MCF 10A (cell line): Measurements from ENCODE around the gene ASH1L. TPM values are rescaled to one million over a fixed set of nuclear protein-coding genes. Genes with fewer than 3 reads are reported as not detected.
"Not testable (repeated sequence)": the region's sequence is repeated elsewhere in the genome, so short reads cannot be mapped to it uniquely, and the experiment has no call there.

Experiments
- BruUV-seq: library from RNA; stranded (reverse); fragments of 400-500 nt; replicated peaks from 2 replicates; lab custom pipeline; 2021; lab: Mats Ljungman, UMichigan
- CTCF ChIA-PET: fragments of 300-600 bp; sonication (Branson Sonifier 250); formaldehyde crosslinking; extraction: SDS; loops from one replicate; lab custom pipeline; 2021; ENCODE audit warnings: antibody characterized with exemption, inconsistent platforms; lab: Yijun Ruan, JAX
- POLR2A ChIA-PET: fragments of 300-600, 350-650 bp; sonication (Branson Sonifier 250); formaldehyde crosslinking; extraction: SDS; loops from one replicate; lab custom pipeline; 2020; ENCODE audit warnings: antibody characterized with exemption, inconsistent platforms; lab: Yijun Ruan, JAX
- DNase-seq: peaks from one replicate; pipeline ENCODE4 v3.0.0-alpha.2; 2018; ENCODE audit not compliant: unreplicated experiment
- H3K27ac Mint-ChIP-seq: one replicate; pipeline ENCODE4 v1.8.0; 2022; ENCODE audit warnings: mild to moderate bottlenecking, low read depth, mixed read lengths; ENCODE audit not compliant: unreplicated experiment
- H3K27me3 Mint-ChIP-seq: one replicate; pipeline ENCODE4 v1.8.0; 2022; ENCODE audit warnings: mixed read lengths; ENCODE audit not compliant: insufficient read depth, unreplicated experiment
- H3K36me3 Mint-ChIP-seq: one replicate; pipeline ENCODE4 v1.8.0; 2022; ENCODE audit warnings: mild to moderate bottlenecking, moderate library complexity, mixed read lengths; ENCODE audit not compliant: insufficient read depth, unreplicated experiment
- H3K4me1 Mint-ChIP-seq: one replicate; pipeline ENCODE4 v1.8.0; 2022; ENCODE audit warnings: mixed read lengths; ENCODE audit not compliant: insufficient read depth, unreplicated experiment
- H3K4me3 Mint-ChIP-seq: one replicate; pipeline ENCODE4 v1.8.0; 2022; ENCODE audit warnings: mild to moderate bottlenecking, moderate library complexity, mixed read lengths; ENCODE audit not compliant: unreplicated experiment
- H3K9me3 Mint-ChIP-seq: one replicate; pipeline ENCODE4 v1.8.0; 2022; ENCODE audit warnings: mixed read lengths; ENCODE audit not compliant: unreplicated experiment
- CTCF ChIP-seq: fragments of 200-600 bp; IDR thresholded peaks from one replicate; pipeline ENCODE4 v1.8.0; 2022; ENCODE audit warnings: antibody characterized with exemption, mild to moderate bottlenecking; ENCODE audit not compliant: unreplicated experiment
- intact Hi-C: fragments of 100-400 bp; cut with micrococcal nuclease; formaldehyde crosslinking; loops from 2 replicates; pipeline ENCODE4 v1.14.1; 2022
- total RNA-seq: library from RNA; stranded (reverse); gene quantifications from 2 replicates; pipeline ENCODE4 v1.2.3, GENCODE V29; 2022

ASH1L gene
- total RNA-seq, 1 experiment from 2014 or later: 59.1 TPM

- POLR2A ChIA-PET: no interaction called here
- peaks cover 74% of the 10 kb centered on the region for H3K36me3 Mint-ChIP-seq
- DNase-seq: no peak
These were observed 232.5 kb downstream of the ASH1L start for GRCh38 chr1:155329980-155330598.

GRCh38 chr1:155328856-155329255 lies 233.7 kb downstream of the ASH1L start:
- peaks cover 11% of the 10 kb centered on the region for H3K4me1 Mint-ChIP-seq
- H3K4me3 Mint-ChIP-seq, intact Hi-C loops, BruUV-seq, H3K27ac Mint-ChIP-seq, H3K9me3 Mint-ChIP-seq, DNase-seq, H3K27me3 Mint-ChIP-seq: not testable (repeated sequence)
- peaks cover 62% of the 10 kb centered on the region for H3K36me3 Mint-ChIP-seq
- POLR2A ChIA-PET: interaction anchor here (0.5 to 0.6 kb wide), 3 partner anchors 72 to 475 kb away, joined by 3 to 5 read pairs (median 3); no protein-coding TSS in a partner anchor
- CTCF ChIA-PET: interaction anchor here (0.6 to 2.8 kb wide), 5 partner anchors 9 to 320 kb away, joined by 3 to 17 read pairs (median 5); no protein-coding TSS in a partner anchor

More at GRCh38 chr1:155329980-155330598, 232.5 kb downstream of the ASH1L start:
- Mint-ChIP-seq H3K9me3 (no peaks in the 10 kb centered on the region), H3K4me1 (peaks cover 11% of the 10 kb centered on the region), H3K4me3 (no peak overlapping the region), H3K27me3 (no peaks in the 10 kb centered on the region), H3K27ac (peak overlapping the region; percentile 24)
- TF ChIP-seq CTCF: no peak
- intact Hi-C loops: no loop called here
- CTCF ChIA-PET: interaction anchor here (0.6 kb wide), 1 partner anchor 153 kb away, joined by 3 read pairs; no protein-coding TSS in a partner anchor
- BruUV-seq: no TSS peak

- intact Hi-C loops: no loop called here
- no peak overlapping the region for H3K27ac Mint-ChIP-seq
These were observed 234.6 kb downstream of the ASH1L start for GRCh38 chr1:155327981-155328380.

GRCh38 chr1:155326631-155327037 lies 236.0 kb downstream of the ASH1L start:
- no TSS peak for BruUV-seq
- intact Hi-C loops: no loop called here
- Mint-ChIP-seq H3K4me1 (peaks cover 21% of the 10 kb centered on the region), H3K27ac (no peak overlapping the region), H3K36me3 (peaks cover 40% of the 10 kb centered on the region), H3K4me3 (peak overlapping the region; percentile 90), H3K9me3 (no peaks in the 10 kb centered on the region), H3K27me3 (no peaks in the 10 kb centered on the region)
- TF ChIP-seq CTCF: no peak
- POLR2A ChIA-PET: interaction anchor here (1.2 kb wide), 1 partner anchor 75 kb away, joined by 4 read pairs; no protein-coding TSS in a partner anchor
- CTCF ChIA-PET: interaction anchor here (0.7 to 1.4 kb wide), 5 partner anchors 13 to 76 kb away, joined by 3 to 5 read pairs (median 3); no protein-coding TSS in a partner anchor
- no peak for DNase-seq

More at GRCh38 chr1:155327981-155328380, 234.6 kb downstream of the ASH1L start:
- DNase-seq: no peak
- H3K4me3 Mint-ChIP-seq: no peak overlapping the region
- no peaks in the 10 kb centered on the region for H3K9me3 Mint-ChIP-seq
- ChIA-PET CTCF (interaction anchor here (0.6 to 2.8 kb wide), 6 partner anchors 10 to 542 kb away, joined by 3 to 17 read pairs (median 5); no protein-coding TSS in a partner anchor), POLR2A (interaction anchor here (0.9 kb wide), 1 partner anchor 12 kb away, joined by 3 read pairs; no protein-coding TSS in a partner anchor)
- TF ChIP-seq CTCF: no peak
- BruUV-seq: no TSS peak
- H3K4me1 Mint-ChIP-seq: peaks cover 11% of the 10 kb centered on the region
- H3K27me3 Mint-ChIP-seq: no peaks in the 10 kb centered on the region
- H3K36me3 Mint-ChIP-seq: peaks cover 53% of the 10 kb centered on the region
